GM23248 (cell line): ENCODE results near the gene TAF1. TPM values are rescaled to one million over a fixed set of nuclear protein-coding genes. Genes with fewer than 3 reads are reported as not detected.

Experiments used
- DNase-seq: peaks from one replicate; pipeline ENCODE4 v3.0.0-alpha.2; 2015
- H2AFZ ChIP-seq: fragments of 200-600 bp; sonication (generic); 2 replicates; pipeline ENCODE4 v1.6.1; 2016; ENCODE audit warnings: antibody characterized with exemption
- H3F3A ChIP-seq: fragments of 200-600 bp; sonication (generic); 2 replicates; pipeline ENCODE4 v1.6.1; 2016; ENCODE audit warnings: mild to moderate bottlenecking, antibody characterized with exemption, mixed run types; ENCODE audit not compliant: insufficient read depth
- H3K27ac ChIP-seq: fragments of 200-600 bp; sonication (generic); 2 replicates; pipeline ENCODE4 v1.5.1; 2016; ENCODE audit warnings: mild to moderate bottlenecking
- H3K27me3 ChIP-seq: fragments of 200-600 bp; sonication (generic); replicated peaks from 2 replicates; pipeline ENCODE4 v1.6.1; 2016; ENCODE audit warnings: mild to moderate bottlenecking; ENCODE audit not compliant: insufficient read depth
- H3K36me3 ChIP-seq: fragments of 200-600 bp; sonication (generic); 2 replicates; pipeline ENCODE4 v1.6.1; 2016; ENCODE audit warnings: low read depth, mild to moderate bottlenecking
- H3K4me1 ChIP-seq: fragments of 200-600 bp; sonication (generic); 2 replicates; pipeline ENCODE4 v1.6.1; 2016; ENCODE audit warnings: mild to moderate bottlenecking; ENCODE audit not compliant: insufficient read depth
- H3K4me2 ChIP-seq: fragments of 200-600 bp; sonication (generic); one replicate; pipeline ENCODE4 v1.6.1; 2016; ENCODE audit warnings: mild to moderate bottlenecking; ENCODE audit not compliant: unreplicated experiment
- H3K4me3 ChIP-seq: fragments of 200-600 bp; sonication (generic); 2 replicates; pipeline ENCODE4 v1.5.1; 2016; ENCODE audit warnings: mild to moderate bottlenecking
- H3K79me2 ChIP-seq: fragments of 200-600 bp; sonication (generic); 2 replicates; pipeline ENCODE4 v1.6.1; 2016; ENCODE audit warnings: mild to moderate bottlenecking; ENCODE audit not compliant: insufficient read depth
- H3K9ac ChIP-seq: fragments of 200-600 bp; sonication (generic); 2 replicates; pipeline ENCODE4 v1.6.1; 2016; ENCODE audit warnings: mild to moderate bottlenecking
- H3K9me2 ChIP-seq: fragments of 200-600 bp; sonication (generic); 2 replicates; pipeline ENCODE4 v1.6.1; 2016; ENCODE audit warnings: mixed run types, mild to moderate bottlenecking, moderate library complexity; ENCODE audit not compliant: insufficient read depth
- H3K9me3 ChIP-seq: fragments of 200-600 bp; sonication (generic); one replicate; pipeline ENCODE4 v1.6.1; 2017; ENCODE audit warnings: low read depth
- H4K20me1 ChIP-seq: fragments of 200-600 bp; sonication (generic); 2 replicates; pipeline ENCODE4 v1.6.0; 2016; ENCODE audit not compliant: insufficient read depth
- EZH2 ChIP-seq: fragments of 200-600 bp; sonication (generic); IDR thresholded peaks from 2 replicates; pipeline ENCODE4 v1.6.1; 2018; ENCODE audit warnings: antibody characterized with exemption, mild to moderate bottlenecking; ENCODE audit not compliant: insufficient read depth, poor library complexity, severe bottlenecking
- EZH2phosphoT487 ChIP-seq: fragments of 200-600 bp; sonication (generic); IDR thresholded peaks from 2 replicates; pipeline ENCODE4 v1.6.1; 2018; ENCODE audit warnings: antibody characterized with exemption, moderate library complexity, mild to moderate bottlenecking, low read depth; ENCODE audit not compliant: insufficient read depth
- WGBS, 2 experiments: methylation state at CpG; one replicate each; pipeline ENCODE4 v1.1.6; 2015 to 2017; ENCODE audit warnings: low lambda C conversion rate in 2 of 2, low coverage in 1 of 2; ENCODE audit errors: missing lambda C conversion rate in 2 of 2; 5-methylcytosine and 5-hydroxymethylcytosine counted together
- in situ Hi-C: fragments of 300-500 bp; cut with MboI; formaldehyde crosslinking; loops from 2 replicates; pipeline ENCODE4 v1.15.0; 2020
- polyA plus RNA-seq: library from polyadenylated mRNA; unstranded; fragments of >200 nt; fragmentation: Nextera tagmentation; extraction: Ambion mirVana; gene quantifications from 2 replicates; pipeline ENCODE4 v1.2.1, GENCODE V29; 2016
- total RNA-seq: library from RNA; depleted of rRNA; stranded (reverse); fragments of >200 nt; shearing (Covaris generic); gene quantifications from 2 replicates; pipeline ENCODE4 v1.2.3, GENCODE V29; 2014

The TAF1 gene
- total and polyA plus RNA-seq, 2 experiments from 2014 or later, result 5.3 to 12.5 TPM

GRCh38 chrX:71475785-71476540, 109.8 kb downstream of the TAF1 start:
- Histone ChIP-seq H3K4me2 (no peak overlapping the region), H3K27ac (no peak overlapping the region), H4K20me1 (no peaks in the 10 kb centered on the region), H3K27me3 (no peaks in the 10 kb centered on the region), H2AFZ (no peak overlapping the region), H3F3A (no peaks in the 10 kb centered on the region), H3K4me3 (no peak overlapping the region), H3K4me1 (no peaks in the 10 kb centered on the region), H3K79me2 (no peaks in the 10 kb centered on the region), H3K36me3 (no peaks in the 10 kb centered on the region), H3K9me2 (no peaks in the 10 kb centered on the region), H3K9me3 (no peaks in the 10 kb centered on the region), H3K9ac (no peak overlapping the region)
- 91 to 94% methylated on average over 8 of the region's 8 CpGs for WGBS, 2 experiments
- in situ Hi-C loops, result no loop called here
- no peak for TF ChIP-seq EZH2phosphoT487
- TF ChIP-seq EZH2, result no peak
- no peak for DNase-seq

DNA sequence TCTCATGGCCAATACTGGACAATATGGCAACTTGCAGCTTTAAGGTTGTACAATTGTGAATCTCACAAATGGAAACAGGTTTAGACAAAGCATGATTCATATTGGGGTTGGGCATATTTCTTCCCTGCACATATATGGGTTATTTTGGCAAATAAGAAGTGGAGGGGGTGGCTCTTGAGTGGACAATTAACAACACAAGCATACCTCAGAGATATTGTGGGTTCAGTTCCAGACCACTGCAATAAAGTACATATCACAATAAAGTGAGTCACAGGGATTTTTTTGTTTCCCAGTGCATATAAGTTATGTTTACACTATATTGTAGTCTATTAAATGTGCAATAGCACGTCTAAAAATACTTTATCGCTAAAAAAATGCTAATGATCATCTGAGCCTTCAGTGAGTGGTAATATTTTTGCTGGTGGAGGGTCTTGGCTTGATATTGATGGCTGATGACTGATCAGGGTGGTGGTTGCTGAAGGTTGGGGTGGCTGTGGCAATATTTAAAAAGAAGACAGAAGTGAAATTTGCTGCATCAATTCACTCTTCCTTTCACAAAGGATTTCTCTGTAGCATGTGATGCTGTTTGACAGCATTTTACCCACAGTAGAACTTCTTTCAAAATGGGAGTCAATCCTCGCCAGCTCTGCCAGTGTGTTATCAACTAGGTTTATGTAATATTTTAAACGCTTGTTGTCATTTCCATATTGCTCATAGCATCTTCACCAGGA, 116.2 kb downstream of the TAF1 start:
- 77 to 82% methylated on average over 4 of the region's 4 CpGs for WGBS, 2 experiments
- Histone ChIP-seq H3K9me3 (no peaks in the 10 kb centered on the region), H3F3A (no peaks in the 10 kb centered on the region), H3K9me2 (no peaks in the 10 kb centered on the region), H3K9ac (no peak overlapping the region), H3K4me1 (no peaks in the 10 kb centered on the region), H3K4me2 (no peak overlapping the region), H4K20me1 (no peaks in the 10 kb centered on the region), H3K27me3 (no peaks in the 10 kb centered on the region), H3K79me2 (no peaks in the 10 kb centered on the region), H3K36me3 (no peaks in the 10 kb centered on the region), H3K4me3 (no peak overlapping the region), H2AFZ (no peak overlapping the region), H3K27ac (no peak overlapping the region)
- in situ Hi-C loops, result no loop called here
- TF ChIP-seq EZH2, result no peak
- no peak for TF ChIP-seq EZH2phosphoT487
- no peak for DNase-seq

GRCh38 chrX:71487814-71488213, 121.7 kb downstream of the TAF1 start:
- no peaks in the 10 kb centered on the region for H3K79me2 ChIP-seq
- no peaks in the 10 kb centered on the region for H3K4me1 ChIP-seq
- no peaks in the 10 kb centered on the region for H3K9me2 ChIP-seq
- no peaks in the 10 kb centered on the region for H3K36me3 ChIP-seq
- no peak overlapping the region for H3K4me2 ChIP-seq
- no peak for DNase-seq
- no peaks in the 10 kb centered on the region for H4K20me1 ChIP-seq
- in situ Hi-C loops, result no loop called here
- TF ChIP-seq EZH2, result no peak
- no peak for TF ChIP-seq EZH2phosphoT487
- no peak overlapping the region for H3K4me3 ChIP-seq
- no peaks in the 10 kb centered on the region for H3F3A ChIP-seq
- H3K27me3 ChIP-seq, result no peaks in the 10 kb centered on the region
- H3K27ac ChIP-seq, result no peak overlapping the region
- H3K9me3 ChIP-seq, result no peaks in the 10 kb centered on the region
- H3K9ac ChIP-seq, result no peak overlapping the region
- H2AFZ ChIP-seq, result no peak overlapping the region

DNA sequence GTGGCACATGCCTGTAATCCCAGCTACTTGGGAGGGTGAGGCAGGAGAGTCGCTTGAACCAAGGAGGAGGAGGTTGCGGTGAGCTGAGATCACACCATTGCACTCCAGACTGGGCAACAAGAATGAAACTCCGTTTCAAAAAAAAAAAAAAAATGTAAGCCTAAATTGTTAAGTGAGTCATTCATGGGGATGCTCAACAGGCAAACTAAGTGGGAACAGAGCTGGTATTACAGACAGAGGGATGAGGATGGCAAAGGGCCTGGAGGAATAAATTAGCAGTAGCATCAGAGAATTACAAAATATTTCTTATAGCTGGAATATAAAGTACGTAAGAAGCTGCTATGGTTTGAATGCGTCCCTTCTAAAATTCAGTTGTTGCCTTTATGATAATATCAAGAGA, 123.4 kb downstream of the TAF1 start:
- H3K9me2 ChIP-seq, result no peaks in the 10 kb centered on the region
- in situ Hi-C loops, result no loop called here
- H3K27me3 ChIP-seq, result no peaks in the 10 kb centered on the region
- no peaks in the 10 kb centered on the region for H3K4me1 ChIP-seq
- no peaks in the 10 kb centered on the region for H3K9me3 ChIP-seq
- TF ChIP-seq EZH2, result no peak
- no peak for TF ChIP-seq EZH2phosphoT487
- WGBS, 2 experiments, result 34 to 39% methylated on average over 5 of the region's 5 CpGs
- H3K4me2 ChIP-seq, result no peak overlapping the region
- no peaks in the 10 kb centered on the region for H4K20me1 ChIP-seq
- no peaks in the 10 kb centered on the region for H3K36me3 ChIP-seq
- DNase-seq, result peak; percentile 67
- no peaks in the 10 kb centered on the region for H3K79me2 ChIP-seq
- no peak overlapping the region for H3K9ac ChIP-seq
- no peak overlapping the region for H2AFZ ChIP-seq
- H3K4me3 ChIP-seq, result no peak overlapping the region
- H3F3A ChIP-seq, result 0 out of 2 replicates have a peak, but pooled peaks cover 4% of the 10 kb centered on the region
- H3K27ac ChIP-seq, result no peak overlapping the region
